Measurements from ENCODE around the gene SLC6A19.

GRCh38 chr5:1235838-1236237 lies 34.4 kb downstream of the SLC6A19 start:
- TF ChIP-seq CTCF (IDR thresholded peaks at IDR 0.05) (no peak), POLR2A (IDR thresholded peaks at IDR 0.05) (no peak), EP300 (IDR thresholded peaks at IDR 0.05; ENCODE audit: low read depth) (no peak)
